ENCODE measurements around the gene PMP22. TPM values are rescaled to one million over a fixed set of nuclear protein-coding genes. Genes with fewer than 3 reads are reported as not detected.

Gene PMP22
- total and polyA plus RNA-seq, 2 donors from 2014 or later, result 37.0 to 73.6 TPM

DNA sequence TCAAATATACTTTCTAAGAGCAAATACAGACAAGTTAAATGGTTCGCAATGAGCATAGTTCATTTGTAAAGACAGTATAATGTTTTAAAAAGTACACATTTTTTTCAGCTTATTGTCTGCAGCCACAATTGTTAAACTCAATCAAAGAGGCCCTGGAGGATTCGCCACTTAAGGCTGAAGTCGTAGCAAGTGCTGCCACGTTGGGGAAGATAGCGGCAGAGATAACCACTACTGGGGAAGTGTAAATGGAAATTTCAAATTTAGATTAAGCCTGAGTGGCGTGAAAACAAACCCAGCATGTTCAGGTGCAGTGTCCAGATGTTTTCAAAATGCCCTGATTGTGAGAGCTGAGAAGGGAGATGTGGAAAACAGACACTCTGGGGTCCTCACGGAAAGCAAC lies 8.4 kb downstream of the PMP22 start:
- FAIRE-seq (no peak), DNase-seq (no peak)
- H3K4me3 ChIP-seq (ENCODE audit: low read length in 3 of 3), result no peak overlapping the region
- peak overlapping the region in 1 of 3 donors; percentile 5 for H3K9ac ChIP-seq (ENCODE audit: low read length in 3 of 3)
- H3K36me3 ChIP-seq (ENCODE audit: control insufficient read depth in 2 of 3, insufficient read depth in 3 of 3, low read length in 3 of 3), result no peaks in the 10 kb centered on the region
- H3K4me1 ChIP-seq (ENCODE audit: control insufficient read depth in 2 of 3, insufficient read depth in 2 of 3, low read depth in 1 of 3, low read length in 3 of 3), result peaks cover 0 to 14% (median 8%) of the 10 kb centered on the region in 3 donors
- no peaks in the 10 kb centered on the region for H3K27me3 ChIP-seq (ENCODE audit: control insufficient read depth, insufficient read depth, low read length)
- intact Hi-C loops (cut with DNase I), result loop anchor here (5.0 kb wide), 1 partner anchor 246 kb away; no protein-coding TSS in a partner anchor
- TF ChIP-seq, protein P1, sequence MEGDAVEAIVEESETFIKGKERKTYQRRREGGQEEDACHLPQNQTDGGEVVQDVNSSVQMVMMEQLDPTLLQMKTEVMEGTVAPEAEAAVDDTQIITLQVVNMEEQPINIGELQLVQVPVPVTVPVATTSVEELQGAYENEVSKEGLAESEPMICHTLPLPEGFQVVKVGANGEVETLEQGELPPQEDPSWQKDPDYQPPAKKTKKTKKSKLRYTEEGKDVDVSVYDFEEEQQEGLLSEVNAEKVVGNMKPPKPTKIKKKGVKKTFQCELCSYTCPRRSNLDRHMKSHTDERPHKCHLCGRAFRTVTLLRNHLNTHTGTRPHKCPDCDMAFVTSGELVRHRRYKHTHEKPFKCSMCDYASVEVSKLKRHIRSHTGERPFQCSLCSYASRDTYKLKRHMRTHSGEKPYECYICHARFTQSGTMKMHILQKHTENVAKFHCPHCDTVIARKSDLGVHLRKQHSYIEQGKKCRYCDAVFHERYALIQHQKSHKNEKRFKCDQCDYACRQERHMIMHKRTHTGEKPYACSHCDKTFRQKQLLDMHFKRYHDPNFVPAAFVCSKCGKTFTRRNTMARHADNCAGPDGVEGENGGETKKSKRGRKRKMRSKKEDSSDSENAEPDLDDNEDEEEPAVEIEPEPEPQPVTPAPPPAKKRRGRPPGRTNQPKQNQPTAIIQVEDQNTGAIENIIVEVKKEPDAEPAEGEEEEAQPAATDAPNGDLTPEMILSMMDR (IDR thresholded peaks at IDR 0.05; ENCODE audit: borderline replicate concordance, extremely low read depth, insufficient read depth), result no peak
- H3K9me3 ChIP-seq (ENCODE audit: control insufficient read depth in 2 of 3, insufficient read depth in 1 of 3, low read length in 3 of 3), result no peaks in the 10 kb centered on the region
- no peak overlapping the region for H3K27ac ChIP-seq (ENCODE audit: low read depth in 2 of 2, low read length in 2 of 2)

DNA sequence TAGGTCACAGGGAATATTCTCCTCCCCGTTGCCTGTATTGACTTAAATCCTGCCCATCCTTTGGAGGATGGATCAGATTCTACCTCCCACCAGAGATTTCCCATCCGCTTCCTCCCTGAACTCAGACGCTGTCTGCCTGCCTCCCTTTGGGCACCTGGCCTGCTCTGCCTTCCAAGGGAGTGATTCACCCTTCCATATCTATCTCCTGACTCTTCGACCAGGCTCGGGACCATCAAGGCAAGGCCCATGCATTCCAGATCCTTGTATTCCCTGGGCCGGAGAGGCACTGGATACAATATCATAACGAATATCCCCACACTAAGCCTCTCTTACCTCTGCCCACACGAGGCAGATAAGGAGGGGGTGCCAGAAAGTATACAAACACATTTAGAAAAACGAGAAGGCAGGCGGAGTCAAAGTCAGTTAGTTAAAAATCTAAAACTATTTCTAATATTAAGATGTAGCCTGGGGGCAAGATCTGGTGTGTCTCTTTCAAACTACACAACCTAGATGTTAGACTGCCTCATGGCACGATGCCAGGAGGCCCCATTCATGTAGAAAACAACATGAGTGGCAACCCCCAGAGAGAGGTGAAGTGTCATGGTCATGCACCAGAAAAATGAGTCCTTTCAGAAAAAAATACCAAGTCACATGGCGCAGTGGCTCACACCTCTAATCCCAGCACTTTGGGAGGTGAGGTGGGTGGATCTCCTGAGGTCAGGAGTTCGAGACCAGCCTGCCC lies 9.2 kb downstream of the PMP22 start:
- FAIRE-seq (no peak), DNase-seq (peak in 1 of 5 donors; percentile 23)
- intact Hi-C loops (cut with DNase I), result loop anchor here (5.0 kb wide), 1 partner anchor 246 kb away; no protein-coding TSS in a partner anchor

DNA sequence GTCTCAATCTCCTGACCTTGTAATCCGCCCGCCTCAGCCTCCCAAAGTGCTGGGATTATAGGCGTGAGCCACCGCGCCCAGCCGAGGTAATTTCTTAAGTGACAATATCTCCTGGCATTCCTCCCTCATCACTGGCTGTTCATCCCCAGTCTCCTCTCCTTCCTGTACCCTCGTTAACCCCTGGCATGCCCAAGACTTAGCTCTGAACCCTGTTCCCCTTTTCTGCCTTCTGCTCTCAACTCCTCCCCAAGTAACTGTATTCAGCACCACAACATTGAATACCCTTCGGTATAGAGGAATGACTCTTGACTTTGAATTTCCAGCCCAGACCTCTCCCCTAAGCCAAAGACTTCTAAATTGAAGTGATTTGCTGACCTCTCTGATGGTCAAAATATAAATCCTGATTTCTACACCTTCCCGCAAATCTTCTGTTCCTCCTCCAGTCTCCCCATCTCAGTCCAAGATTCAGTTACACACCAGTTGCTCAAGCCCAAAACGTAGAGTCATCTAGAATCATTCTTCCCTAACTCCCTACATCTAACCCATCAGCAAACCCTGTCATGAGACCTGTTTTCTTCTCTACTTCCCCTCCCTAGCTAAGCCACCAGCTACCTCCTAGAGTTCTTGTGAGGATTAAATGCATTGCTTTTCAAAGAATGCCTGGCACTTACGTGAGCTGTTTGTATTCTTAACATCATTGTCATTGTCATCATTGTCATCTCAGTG lies 14.8 kb downstream of the PMP22 start:
- Histone ChIP-seq H3K36me3 (ENCODE audit: control insufficient read depth in 2 of 3, insufficient read depth in 3 of 3, low read length in 3 of 3) (no peaks in the 10 kb centered on the region), H3K9me3 (ENCODE audit: control insufficient read depth in 2 of 3, insufficient read depth in 1 of 3, low read length in 3 of 3) (no peaks in the 10 kb centered on the region), H3K4me3 (ENCODE audit: low read length in 3 of 3) (no peak overlapping the region), H3K27ac (ENCODE audit: low read depth in 2 of 2, low read length in 2 of 2) (no peak overlapping the region), H3K9ac (ENCODE audit: low read length in 3 of 3) (no peak overlapping the region), H3K4me1 (ENCODE audit: control insufficient read depth in 2 of 3, insufficient read depth in 2 of 3, low read depth in 1 of 3, low read length in 3 of 3) (peaks cover 0 to 2% (median 0%) of the 10 kb centered on the region in 3 donors), H3K27me3 (ENCODE audit: control insufficient read depth, insufficient read depth, low read length) (no peaks in the 10 kb centered on the region)
- FAIRE-seq, result no peak
- TF ChIP-seq, protein P1 (IDR thresholded peaks at IDR 0.05; ENCODE audit: borderline replicate concordance, extremely low read depth, insufficient read depth), result no peak
- DNase-seq, result no peak
- intact Hi-C loops (cut with DNase I), result no loop called here

More for the DNA sequence above, 9.2 kb downstream of the PMP22 start:
- Histone ChIP-seq H3K36me3 (ENCODE audit: control insufficient read depth in 2 of 3, insufficient read depth in 3 of 3, low read length in 3 of 3) (no peaks in the 10 kb centered on the region), H3K9me3 (ENCODE audit: control insufficient read depth in 2 of 3, insufficient read depth in 1 of 3, low read length in 3 of 3) (no peaks in the 10 kb centered on the region), H3K27me3 (ENCODE audit: control insufficient read depth, insufficient read depth, low read length) (no peaks in the 10 kb centered on the region), H3K27ac (ENCODE audit: low read depth in 2 of 2, low read length in 2 of 2) (no peak overlapping the region), H3K9ac (ENCODE audit: low read length in 3 of 3) (no peak overlapping the region), H3K4me3 (ENCODE audit: low read length in 3 of 3) (no peak overlapping the region), H3K4me1 (ENCODE audit: control insufficient read depth in 2 of 3, insufficient read depth in 2 of 3, low read depth in 1 of 3, low read length in 3 of 3) (peaks cover 0 to 14% (median 8%) of the 10 kb centered on the region in 3 donors)
- TF ChIP-seq, protein P1 (IDR thresholded peaks at IDR 0.05; ENCODE audit: borderline replicate concordance, extremely low read depth, insufficient read depth), result no peak
